B cell (primary cell): Measurements from ENCODE around the gene TAF9.

ENCODE experiments used
- CTCF ChIP-seq: fragments of 200-600 bp; IDR thresholded peaks from one replicate; pipeline ENCODE4 v1.8.0; 2022; ENCODE audit warnings: antibody characterized with exemption, mild to moderate bottlenecking
- EZH2 ChIP-seq: IDR thresholded peaks from 2 replicates; pipeline ENCODE4 v1.6.1; 2012; ENCODE audit warnings: borderline replicate concordance, low read depth, mild to moderate bottlenecking, moderate library complexity, low read length; ENCODE audit not compliant: insufficient read depth, poor library complexity, severe bottlenecking

GRCh38 chr5:69414885-69415583 is 45.7 kb upstream of the TAF9 start, which contains the start of gene MARVELD2:
- no peak for TF ChIP-seq CTCF
- no peak for TF ChIP-seq EZH2
